Lung (tissue), 12 donors: ENCODE results near the gene EHD1. TPM values are rescaled to one million over a fixed set of nuclear protein-coding genes. Genes with fewer than 3 reads are reported as not detected.

Source experiments
- ATAC-seq: fragments of 200-7000 bp; cut with Tn5 transposase; one replicate; pipeline ENCODE4 v1.9.1; 2020; ENCODE audit warnings: moderate number of reproducible peaks; ENCODE audit not compliant: insufficient read depth, low FRiP score
- DNase-seq, 3 donors: peaks; one replicate each; pipeline ENCODE4 v3.0.0-alpha.2; 2013 to 2017
- H3K27ac ChIP-seq, 2 donors: one replicate each; pipeline ENCODE4 v1.5.1; 2013; ENCODE audit warnings: mild to moderate bottlenecking in 2 of 2, moderate library complexity in 2 of 2, control low read depth in 1 of 2, inconsistent platforms in 1 of 2, low read depth in 1 of 2, low read length in 1 of 2
- H3K27me3 ChIP-seq, 3 donors: one replicate each; pipeline ENCODE4 v1.5.1; 2013; ENCODE audit warnings: low read length in 2 of 3; ENCODE audit not compliant: control insufficient read depth in 3 of 3, insufficient read depth in 3 of 3
- H3K36me3 ChIP-seq, 4 donors: one replicate each; pipeline ENCODE4 v1.5.1; 2013; ENCODE audit warnings: low read length in 4 of 4, mild to moderate bottlenecking in 1 of 4, moderate library complexity in 1 of 4; ENCODE audit not compliant: control insufficient read depth in 4 of 4, insufficient read depth in 4 of 4
- H3K4me1 ChIP-seq, 5 donors: one replicate each; pipeline ENCODE4 v1.5.1; 2013; ENCODE audit warnings: low read length in 5 of 5, mild to moderate bottlenecking in 2 of 5, moderate library complexity in 1 of 5; ENCODE audit not compliant: control insufficient read depth in 5 of 5, insufficient read depth in 5 of 5
- H3K4me3 ChIP-seq: one replicate; pipeline ENCODE4 v1.5.1; 2013; ENCODE audit warnings: mild to moderate bottlenecking, control low read depth, moderate library complexity
- H3K9ac ChIP-seq, 2 donors: one replicate each; pipeline ENCODE4 v1.5.1; 2013; ENCODE audit warnings: low read length in 2 of 2, control low read depth in 1 of 2; ENCODE audit not compliant: insufficient read depth in 1 of 2
- H3K9me3 ChIP-seq, 4 donors: one replicate each; pipeline ENCODE4 v1.5.1; 2013; ENCODE audit warnings: low read length in 3 of 4, mild to moderate bottlenecking in 1 of 4, moderate library complexity in 1 of 4; ENCODE audit not compliant: control insufficient read depth in 4 of 4, insufficient read depth in 3 of 4
- CTCF ChIP-seq: IDR thresholded peaks from 2 replicates; pipeline ENCODE4 v1.5.1; 2012; ENCODE audit warnings: mild to moderate bottlenecking; ENCODE audit errors: control extremely low read depth, extremely low read depth
- WGBS, 2 donors: extraction: QIAGEN DNeasy Blood & Tissue Kit; methylation state at CpG; one replicate each; pipeline ENCODE4 v1.1.7; 2013; 5-methylcytosine and 5-hydroxymethylcytosine counted together
- polyA plus RNA-seq, 2 donors: library from polyadenylated mRNA; stranded (reverse); fragments of 200-250 nt; gene quantifications; one replicate each; pipeline ENCODE4 v1.2.1, GENCODE V29; 2013
- total RNA-seq, 2 donors: library from RNA; depleted of rRNA in 1 of 2; stranded (reverse); fragments of >200 nt in 1 of 2; gene quantifications; one replicate each; pipeline ENCODE4 v1.2.1, GENCODE V29; 2014 to 2021
- donor health status: control.
- donor health status: control.
- donor health status: Bipolar disorder and iron deficiency.
- donor health status: healthy.
- donor health status: DM: yes; HTN: yes; CAD: no.

Gene EHD1
- total and polyA plus RNA-seq, 4 donors = 42.1 to 144 (median 105) TPM

DNA sequence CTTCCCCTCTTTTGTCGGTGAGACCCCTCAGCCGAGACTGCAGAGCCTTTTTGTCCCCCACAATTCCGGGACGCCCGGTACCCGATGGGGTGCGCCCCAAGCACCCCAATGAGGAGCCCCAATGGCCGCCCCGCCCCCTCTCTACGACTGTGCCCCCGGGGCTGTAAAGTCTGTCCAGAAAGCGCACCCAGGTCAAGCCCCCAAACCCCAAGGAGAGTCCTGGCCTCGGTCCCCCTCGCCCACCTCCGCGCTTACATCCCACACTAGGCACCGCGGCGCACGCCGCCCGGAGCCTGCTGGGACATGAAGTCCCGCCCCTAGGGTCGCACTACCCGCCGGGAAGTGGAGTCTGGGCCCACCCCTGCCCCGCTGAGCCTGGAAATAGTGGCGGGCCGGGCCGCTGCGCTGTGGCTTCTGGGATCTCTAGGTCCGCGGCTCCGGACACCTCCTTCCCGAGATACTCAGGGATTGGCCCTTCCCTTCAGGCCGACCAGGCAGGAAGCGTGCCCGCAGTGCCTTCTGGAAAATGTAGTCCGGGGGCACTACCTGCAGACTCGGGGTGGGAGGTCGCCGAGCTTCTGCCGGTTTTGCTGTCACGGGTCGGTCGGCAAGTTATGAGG lies 68.0 kb downstream of the EHD1 start, which contains the start of gene MEN1:
MEN1 (minus strand) TSS at position 281 of the 620 bp plus-strand sequence. CDS start 442 bp downstream, outside the sequence.
- peaks cover 0 to 15% (median 7%) of the 10 kb centered on the region in 4 donors for H3K36me3 ChIP-seq
- peak within 1 kb of the TSS; percentile 51 to 60 for H3K27ac ChIP-seq
- H3K27me3 ChIP-seq = no peaks in the 10 kb centered on the region
- H3K4me3 ChIP-seq = peak within 1 kb of the TSS; percentile 79
- no peaks in the 10 kb centered on the region for H3K9me3 ChIP-seq
- H3K9ac ChIP-seq = peak within 1 kb of the TSS in 1 of 2 donors; percentile 14
- peak; percentile 97 to 98 (median 98) for DNase-seq
- ATAC-seq = peak; percentile 100
- 0% methylated on average over 43 to 46 of the region's 46 CpGs for WGBS, 2 donors
- H3K4me1 ChIP-seq = peaks cover 0 to 7% (median 6%) of the 10 kb centered on the region in 5 donors
- TF ChIP-seq CTCF = no peak

- Histone ChIP-seq H3K4me1 (peaks cover 0 to 7% (median 6%) of the 10 kb centered on the region in 5 donors), H3K27me3 (no peaks in the 10 kb centered on the region), H3K27ac (peak overlapping the region in 1 of 2 donors; percentile 60), H3K9me3 (no peaks in the 10 kb centered on the region), H3K9ac (peak overlapping the region in 1 of 2 donors; percentile 14), H3K36me3 (peaks cover 0 to 18% (median 11%) of the 10 kb centered on the region in 4 donors), H3K4me3 (peak overlapping the region; percentile 79)
- peak; percentile 2 for ATAC-seq
- 4 to 6% methylated on average over 38 to 44 of the region's 44 CpGs for WGBS, 2 donors
- DNase-seq = peak in 2 of 3 donors; percentile 21 to 34
- TF ChIP-seq CTCF = no peak
Observed at GRCh38 chr11:64809781-64810241, 68.6 kb downstream of the EHD1 start.

GRCh38 chr11:64805481-64805880 lies 72.9 kb downstream of the EHD1 start:
- Histone ChIP-seq H3K9me3 (no peaks in the 10 kb centered on the region), H3K36me3 (peaks cover 0 to 19% (median 15%) of the 10 kb centered on the region in 4 donors), H3K4me3 (no peak overlapping the region), H3K4me1 (peaks cover 4 to 31% (median 14%) of the 10 kb centered on the region in 5 donors), H3K27ac (no peak overlapping the region), H3K27me3 (no peaks in the 10 kb centered on the region), H3K9ac (no peak overlapping the region)
- DNase-seq = no peak
- 91 to 97% methylated on average over 9 of the region's 9 CpGs for WGBS, 2 donors
- TF ChIP-seq CTCF = no peak
- ATAC-seq = no peak
